Activated CD4-positive, alpha-beta T cell treated with anti-CD3 and anti-CD28 coated beads, Interleukin-2, Interleukin-4, amounts not matched to agents 100 ng/mL and 50 ng/mL, durations not matched to agents 16 hours and 8 hours (primary cell): Measurements from ENCODE around the gene A1CF.
"Not testable (repeated sequence)": the region's sequence is repeated elsewhere in the genome, so short reads cannot be mapped to it uniquely, and the experiment has no call there.

Experiments used
- DNase-seq: peaks from one replicate; pipeline ENCODE4 v3.0.0-alpha.2; 2020; ENCODE audit warnings: low spot score

The A1CF gene

GRCh38 chr10:50787962-50788361 lies 97.5 kb downstream of the A1CF start:
- not testable (repeated sequence) for DNase-seq

GRCh38 chr10:50782017-50782416 lies 103.4 kb downstream of the A1CF start:
- not testable (repeated sequence) for DNase-seq

- DNase-seq = not testable (repeated sequence)
These were observed 105.4 kb downstream of the A1CF start for GRCh38 chr10:50780036-50780435.

- not testable (repeated sequence) for DNase-seq
These were observed 110.6 kb downstream of the A1CF start for GRCh38 chr10:50774868-50775267.

GRCh38 chr10:50772042-50772441 lies 113.4 kb downstream of the A1CF start:
- DNase-seq = not testable (repeated sequence)

GRCh38 chr10:50766774-50767513 lies 118.5 kb downstream of the A1CF start:
- not testable (repeated sequence) for DNase-seq
